Activated CD4-positive, CD25-positive, alpha-beta regulatory T cell treated with anti-CD3 and anti-CD28 coated beads, Interleukin-2, amount 50 U/mL, for 72 hours (primary cell): Measurements from ENCODE around the gene CDH12.

Experiments used
- DNase-seq: peaks from one replicate; pipeline ENCODE4 v3.0.0; 2021

CDH12 gene

GRCh38 chr5:22757776-22758175, 95.4 kb downstream of the CDH12 start:
- no peak for DNase-seq

- no peak for DNase-seq
These were observed 99.0 kb downstream of the CDH12 start for GRCh38 chr5:22754155-22754554.

- DNase-seq: no peak
These were observed 101.6 kb downstream of the CDH12 start for GRCh38 chr5:22751536-22751935.

GRCh38 chr5:22736443-22737003, 116.6 kb downstream of the CDH12 start:
- no peak for DNase-seq

- no peak for DNase-seq
These were observed 118.2 kb downstream of the CDH12 start for GRCh38 chr5:22734907-22735306.

GRCh38 chr5:22728610-22729009, 124.5 kb downstream of the CDH12 start:
- DNase-seq: no peak

GRCh38 chr5:22722491-22722890, 130.7 kb downstream of the CDH12 start:
- DNase-seq: no peak

GRCh38 chr5:22722056-22722455, 131.1 kb downstream of the CDH12 start:
- DNase-seq: no peak

GRCh38 chr5:22719842-22720241, 133.3 kb downstream of the CDH12 start:
- DNase-seq: no peak

GRCh38 chr5:22710660-22711059, 142.5 kb downstream of the CDH12 start:
- DNase-seq: no peak

- no peak for DNase-seq
These were observed 143.4 kb downstream of the CDH12 start for GRCh38 chr5:22709743-22710142.

- DNase-seq: no peak
These were observed 144.3 kb downstream of the CDH12 start for GRCh38 chr5:22708770-22709328.

- no peak for DNase-seq
These were observed 146.2 kb downstream of the CDH12 start for GRCh38 chr5:22706901-22707300.

- no peak for DNase-seq
These were observed 153.8 kb downstream of the CDH12 start for GRCh38 chr5:22699319-22699718.

- no peak for DNase-seq
These were observed 160.0 kb downstream of the CDH12 start for GRCh38 chr5:22693121-22693520.

- no peak for DNase-seq
These were observed 170.1 kb downstream of the CDH12 start for GRCh38 chr5:22683050-22683449.

GRCh38 chr5:22678886-22679285, 174.3 kb downstream of the CDH12 start:
- no peak for DNase-seq

- no peak for DNase-seq
These were observed 180.0 kb downstream of the CDH12 start for GRCh38 chr5:22673131-22673530.

GRCh38 chr5:22669345-22669744, 183.8 kb downstream of the CDH12 start:
- DNase-seq: no peak

GRCh38 chr5:22665801-22666200, 187.3 kb downstream of the CDH12 start:
- DNase-seq: no peak

GRCh38 chr5:22663134-22663533, 190.0 kb downstream of the CDH12 start:
- no peak for DNase-seq

- no peak for DNase-seq
These were observed 190.8 kb downstream of the CDH12 start for GRCh38 chr5:22662391-22662790.

GRCh38 chr5:22651355-22651754, 201.8 kb downstream of the CDH12 start:
- no peak for DNase-seq

GRCh38 chr5:22650511-22650910, 202.6 kb downstream of the CDH12 start:
- DNase-seq: no peak

GRCh38 chr5:22649074-22649473, 204.1 kb downstream of the CDH12 start:
- no peak for DNase-seq
